GM21529 (cell line): ENCODE measurements around the gene ZNF385B.
A peak's percentile ranks its signal among the peaks of the same experiment; 100 is the strongest.

Source experiments
- ATAC-seq: cut with Tn5 transposase; IDR thresholded peaks from one replicate; pipeline ENCODE4 v1.9.1; 2021; ENCODE audit not compliant: unreplicated experiment

The ZNF385B gene

DNA sequence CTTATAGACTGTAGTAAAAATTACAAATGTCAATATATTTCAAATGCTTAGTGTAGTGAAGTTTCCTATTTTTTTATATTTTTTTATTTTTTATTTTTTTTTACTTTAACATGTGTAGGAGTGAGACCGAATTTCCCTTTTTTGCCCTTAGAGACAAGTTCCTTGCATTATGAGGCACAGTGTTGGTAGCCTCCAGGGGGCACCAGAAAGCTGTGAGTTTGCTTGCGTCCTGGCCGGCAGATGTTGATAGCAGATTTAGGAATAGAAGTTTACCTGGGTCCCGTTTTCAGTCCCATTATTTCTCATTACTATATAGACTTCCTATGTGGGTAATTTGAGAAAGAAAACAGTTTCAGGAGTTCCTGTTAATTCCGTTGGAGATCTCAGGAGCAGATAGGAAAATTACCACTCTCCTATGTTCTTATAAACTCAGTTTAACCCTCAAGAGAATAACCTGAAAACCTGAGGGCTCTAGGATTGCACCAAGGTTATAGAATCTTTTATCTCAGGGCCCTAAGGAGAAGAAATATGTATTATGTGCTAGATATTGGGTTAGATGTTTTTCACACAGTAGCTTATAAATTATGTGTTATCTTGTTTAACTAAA lies 439.3 kb downstream of the ZNF385B start:
- ATAC-seq: peak; percentile 87

DNA sequence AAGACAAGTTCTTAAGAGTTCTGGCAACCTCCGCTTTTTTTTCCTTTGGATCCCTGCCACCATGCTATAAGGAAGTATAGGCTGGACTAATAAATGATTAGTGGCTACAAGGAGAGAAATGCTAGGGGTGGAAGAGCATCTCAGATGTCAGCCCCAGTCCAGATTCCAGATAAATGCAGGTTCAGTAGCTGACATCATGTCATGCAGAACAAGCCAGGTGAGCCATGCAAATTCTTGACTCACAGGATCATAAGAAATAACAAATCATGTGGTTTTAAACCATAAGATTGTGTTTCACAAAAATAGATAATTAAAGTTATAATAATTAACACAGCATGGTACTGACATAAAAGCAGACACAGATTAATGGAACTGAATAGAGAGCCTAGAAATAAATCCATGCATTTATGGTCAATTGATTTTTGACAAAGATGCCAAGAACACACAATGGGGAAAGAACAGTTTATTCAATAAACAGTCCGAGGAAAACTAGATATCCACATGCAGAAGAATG lies 443.9 kb downstream of the ZNF385B start:
- no peak for ATAC-seq

DNA sequence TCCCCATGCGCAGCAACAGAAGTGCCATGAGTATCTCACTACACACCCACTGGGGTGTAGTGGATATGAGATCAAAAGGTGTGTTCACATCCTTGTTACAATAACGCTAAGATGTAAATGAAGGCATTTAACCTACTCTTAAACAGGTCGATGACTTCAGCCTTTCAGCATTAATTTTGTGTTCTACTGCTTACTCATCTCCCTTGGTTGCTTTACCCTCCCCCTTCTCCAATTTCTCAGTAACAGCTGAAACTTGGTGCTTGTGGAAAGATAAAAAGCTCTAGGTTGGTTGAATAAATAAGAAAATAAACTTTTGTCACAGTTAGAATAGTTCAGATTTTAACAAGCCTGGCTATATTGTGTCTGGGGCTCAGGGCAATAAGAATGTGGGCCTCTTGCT lies 449.3 kb downstream of the ZNF385B start:
- ATAC-seq: no peak

DNA sequence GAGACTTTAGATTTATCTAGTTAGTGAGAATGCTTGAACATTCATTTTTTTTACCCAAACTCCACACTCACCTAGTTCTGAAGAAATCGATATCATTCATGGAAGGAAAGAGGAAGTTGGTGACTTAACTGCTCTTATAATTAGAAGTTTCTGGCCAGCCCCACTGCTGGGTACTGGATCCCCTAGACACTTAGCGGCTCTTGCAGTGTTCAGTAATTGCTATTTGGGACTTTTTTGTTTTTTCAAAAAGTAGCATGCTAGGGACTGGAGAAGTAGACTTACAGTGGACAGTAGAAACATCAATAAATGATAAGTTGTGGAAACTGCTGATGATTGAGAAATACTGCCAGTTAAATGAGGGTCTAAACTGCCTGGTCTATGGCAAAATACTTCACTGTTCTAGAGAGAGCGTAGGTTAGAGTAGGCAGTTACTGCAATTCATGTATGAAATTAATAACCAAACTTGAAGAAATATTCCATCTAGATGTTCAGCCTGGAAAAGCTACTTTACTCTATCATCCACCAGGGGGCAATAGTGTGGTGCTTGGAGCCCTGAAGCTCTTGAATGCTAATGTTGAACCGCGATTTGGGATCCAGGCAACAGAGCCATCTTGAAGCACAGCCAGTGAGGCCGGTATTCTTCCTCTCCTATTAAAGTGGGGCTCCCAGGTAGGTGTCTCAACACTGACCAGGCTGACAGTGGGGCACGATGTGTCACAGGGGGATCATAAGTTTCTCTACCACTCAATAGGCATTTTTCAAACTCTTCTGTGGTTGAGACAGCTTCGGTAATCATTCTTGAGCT lies 450.7 kb downstream of the ZNF385B start:
- ATAC-seq: peak; percentile 82

DNA sequence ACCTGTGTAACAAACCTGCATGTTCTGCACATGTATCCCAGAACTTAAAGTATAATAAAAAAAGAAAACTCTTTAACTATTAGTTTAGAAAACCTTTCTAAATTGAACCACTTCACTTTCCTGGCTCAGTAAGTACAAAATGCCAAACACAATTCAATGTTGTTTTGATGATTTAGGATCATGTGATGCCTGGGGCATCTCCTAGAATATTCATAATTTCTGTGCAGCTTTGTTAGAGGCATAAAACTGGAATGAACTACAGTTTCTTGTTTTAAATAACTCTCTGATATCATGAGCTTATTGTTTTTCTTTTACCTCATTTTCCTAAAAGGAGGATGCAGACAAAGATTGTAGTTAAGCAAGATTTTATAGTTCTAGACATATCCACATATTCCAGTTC lies 457.8 kb downstream of the ZNF385B start:
- no peak for ATAC-seq

DNA sequence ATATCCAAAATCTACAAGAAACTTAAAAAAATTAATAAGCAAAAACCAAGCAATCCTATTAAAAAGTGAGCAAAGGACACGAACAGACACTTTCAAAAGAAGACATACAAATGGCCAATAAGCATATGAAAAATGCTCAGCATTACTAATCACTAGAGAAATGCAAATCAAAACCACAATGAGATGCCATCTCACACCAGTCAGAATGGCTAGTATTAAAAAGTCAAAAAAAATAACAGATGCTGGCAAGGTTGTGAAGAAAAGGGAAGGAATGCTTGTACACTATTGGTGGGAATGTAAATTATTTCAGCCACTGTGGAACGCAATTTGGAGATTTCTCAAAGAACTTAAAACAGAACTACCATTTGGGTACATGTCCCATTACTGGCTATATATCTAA lies 467.9 kb downstream of the ZNF385B start:
- no peak for ATAC-seq
